PFSK-1 (cell line): Measurements from ENCODE around the gene IGFBP4.

ENCODE experiments used
- POLR2AphosphoS5 ChIP-seq: IDR thresholded peaks from 2 replicates; pipeline ENCODE4 v1.6.1; 2012; ENCODE audit warnings: low read depth, mild to moderate bottlenecking, control low read depth, low read length, moderate library complexity
- REST ChIP-seq, 2 experiments: IDR thresholded peaks; 2 replicates each; pipeline versions ENCODE4 v1.6.1 to v1.8.0; 2011 to 2012; ENCODE audit warnings: low read depth in 2 of 2, low read length in 2 of 2, control low read depth in 1 of 2, inconsistent platforms in 1 of 2, mild to moderate bottlenecking in 1 of 2, moderate library complexity in 1 of 2; ENCODE audit not compliant: insufficient read depth in 1 of 2
- SIN3A ChIP-seq: IDR thresholded peaks from 2 replicates; pipeline ENCODE4 v1.6.1; 2012; ENCODE audit warnings: mild to moderate bottlenecking, low read length, moderate library complexity, borderline replicate concordance; ENCODE audit not compliant: insufficient read depth
- TAF1 ChIP-seq: IDR thresholded peaks from 2 replicates; pipeline ENCODE4 v1.6.1; 2012; ENCODE audit warnings: low read length, control low read depth, borderline replicate concordance; ENCODE audit not compliant: insufficient read depth

- TF ChIP-seq POLR2AphosphoS5 (no peak), TAF1 (no peak), SIN3A (no peak), REST (IDR thresholded peaks at IDR 0.05; ENCODE audit: insufficient read depth in 1 of 2, low read depth in 2 of 2, low read length in 2 of 2) (no peak)
These were observed 14.1 kb downstream of the IGFBP4 start for GRCh38 chr17:40457369-40457768.
